Measurements from ENCODE around the gene NDFIP2. TPM values are rescaled to one million over a fixed set of nuclear protein-coding genes. Genes with fewer than 3 reads are reported as not detected.

The NDFIP2 gene
- total RNA-seq, 1 experiment from 2014 or later = 23.1 TPM

DNA sequence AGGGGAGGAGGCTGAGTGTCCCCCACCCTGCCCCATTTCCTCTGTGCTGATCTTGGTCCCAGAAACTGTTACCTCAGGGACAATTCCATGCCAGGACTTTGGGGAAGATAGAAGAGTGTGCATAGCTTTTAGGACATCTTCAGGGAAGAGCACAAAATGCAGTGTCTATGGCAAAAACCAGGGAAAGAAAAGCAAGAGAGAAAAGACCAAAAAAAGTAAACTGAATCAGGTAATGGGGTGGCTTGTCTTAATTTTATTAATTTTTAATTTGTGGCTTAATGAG, 109.4 kb downstream of the NDFIP2 start (continued):
- TF ChIP-seq MYBL2 (CRISPR knock-in tag; IDR thresholded peaks at IDR 0.05) (no peak), GRHL2 (CRISPR knock-in tag; IDR thresholded peaks at IDR 0.05; ENCODE audit: insufficient replicate concordance, severe bottlenecking) (no peak)

DNA sequence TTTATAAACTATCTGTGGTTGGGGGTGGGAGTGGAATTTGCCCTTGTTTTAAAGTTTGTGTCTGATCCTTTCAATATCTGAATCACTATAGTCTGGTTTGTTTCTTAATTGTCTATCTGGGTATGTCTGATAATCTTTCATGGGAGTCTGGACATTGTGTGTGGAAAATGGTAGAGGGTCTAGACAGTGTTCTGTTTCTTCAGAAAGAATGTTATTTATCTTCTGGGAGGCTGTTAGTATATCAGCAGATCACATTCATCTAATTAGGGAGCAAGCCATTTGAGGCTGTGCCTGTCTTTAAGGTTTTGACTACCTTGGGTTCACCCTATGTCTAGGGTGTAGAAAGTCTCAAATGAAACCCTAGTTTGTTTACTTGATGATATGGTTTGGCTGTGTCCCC, 110.5 kb downstream of the NDFIP2 start:
- Mint-ChIP-seq H3K9me3 (peaks cover 10% of the 10 kb centered on the region), H3K36me3 (peaks cover 3% of the 10 kb centered on the region; the same call in 1 of the 2 replicates), H3K27me3 (ENCODE audit: low read depth) (no peaks in the 10 kb centered on the region), H3K27ac (no peak overlapping the region), H3K4me1 (0 out of 2 replicates have a peak, but pooled peaks cover 3% of the 10 kb centered on the region), H3K4me3 (no peak overlapping the region)
- ChIA-PET CTCF (no interaction called here), POLR2A (no interaction called here)
- DNase-seq (ENCODE audit: low spot score) = no peak
- ATAC-seq = no peak
- TF ChIP-seq, protein P1, sequence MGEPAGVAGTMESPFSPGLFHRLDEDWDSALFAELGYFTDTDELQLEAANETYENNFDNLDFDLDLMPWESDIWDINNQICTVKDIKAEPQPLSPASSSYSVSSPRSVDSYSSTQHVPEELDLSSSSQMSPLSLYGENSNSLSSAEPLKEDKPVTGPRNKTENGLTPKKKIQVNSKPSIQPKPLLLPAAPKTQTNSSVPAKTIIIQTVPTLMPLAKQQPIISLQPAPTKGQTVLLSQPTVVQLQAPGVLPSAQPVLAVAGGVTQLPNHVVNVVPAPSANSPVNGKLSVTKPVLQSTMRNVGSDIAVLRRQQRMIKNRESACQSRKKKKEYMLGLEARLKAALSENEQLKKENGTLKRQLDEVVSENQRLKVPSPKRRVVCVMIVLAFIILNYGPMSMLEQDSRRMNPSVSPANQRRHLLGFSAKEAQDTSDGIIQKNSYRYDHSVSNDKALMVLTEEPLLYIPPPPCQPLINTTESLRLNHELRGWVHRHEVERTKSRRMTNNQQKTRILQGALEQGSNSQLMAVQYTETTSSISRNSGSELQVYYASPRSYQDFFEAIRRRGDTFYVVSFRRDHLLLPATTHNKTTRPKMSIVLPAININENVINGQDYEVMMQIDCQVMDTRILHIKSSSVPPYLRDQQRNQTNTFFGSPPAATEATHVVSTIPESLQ (CRISPR knock-in tag; IDR thresholded peaks at IDR 0.05) = no peak
- TF ChIP-seq, protein P2, sequence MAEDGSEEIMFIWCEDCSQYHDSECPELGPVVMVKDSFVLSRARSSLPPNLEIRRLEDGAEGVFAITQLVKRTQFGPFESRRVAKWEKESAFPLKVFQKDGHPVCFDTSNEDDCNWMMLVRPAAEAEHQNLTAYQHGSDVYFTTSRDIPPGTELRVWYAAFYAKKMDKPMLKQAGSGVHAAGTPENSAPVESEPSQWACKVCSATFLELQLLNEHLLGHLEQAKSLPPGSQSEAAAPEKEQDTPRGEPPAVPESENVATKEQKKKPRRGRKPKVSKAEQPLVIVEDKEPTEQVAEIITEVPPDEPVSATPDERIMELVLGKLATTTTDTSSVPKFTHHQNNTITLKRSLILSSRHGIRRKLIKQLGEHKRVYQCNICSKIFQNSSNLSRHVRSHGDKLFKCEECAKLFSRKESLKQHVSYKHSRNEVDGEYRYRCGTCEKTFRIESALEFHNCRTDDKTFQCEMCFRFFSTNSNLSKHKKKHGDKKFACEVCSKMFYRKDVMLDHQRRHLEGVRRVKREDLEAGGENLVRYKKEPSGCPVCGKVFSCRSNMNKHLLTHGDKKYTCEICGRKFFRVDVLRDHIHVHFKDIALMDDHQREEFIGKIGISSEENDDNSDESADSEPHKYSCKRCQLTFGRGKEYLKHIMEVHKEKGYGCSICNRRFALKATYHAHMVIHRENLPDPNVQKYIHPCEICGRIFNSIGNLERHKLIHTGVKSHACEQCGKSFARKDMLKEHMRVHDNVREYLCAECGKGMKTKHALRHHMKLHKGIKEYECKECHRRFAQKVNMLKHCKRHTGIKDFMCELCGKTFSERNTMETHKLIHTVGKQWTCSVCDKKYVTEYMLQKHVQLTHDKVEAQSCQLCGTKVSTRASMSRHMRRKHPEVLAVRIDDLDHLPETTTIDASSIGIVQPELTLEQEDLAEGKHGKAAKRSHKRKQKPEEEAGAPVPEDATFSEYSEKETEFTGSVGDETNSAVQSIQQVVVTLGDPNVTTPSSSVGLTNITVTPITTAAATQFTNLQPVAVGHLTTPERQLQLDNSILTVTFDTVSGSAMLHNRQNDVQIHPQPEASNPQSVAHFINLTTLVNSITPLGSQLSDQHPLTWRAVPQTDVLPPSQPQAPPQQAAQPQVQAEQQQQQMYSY (CRISPR knock-in tag; IDR thresholded peaks at IDR 0.05) = no peak
- no peak for TF ChIP-seq FOXK1 (CRISPR knock-in tag; IDR thresholded peaks at IDR 0.05)
- TF ChIP-seq ZNF263 (CRISPR knock-in tag; IDR thresholded peaks at IDR 0.05; ENCODE audit: low read depth) = no peak
- no peak for TF ChIP-seq SOX15 (CRISPR knock-in tag; IDR thresholded peaks at IDR 0.05)
- TF ChIP-seq, protein P3, sequence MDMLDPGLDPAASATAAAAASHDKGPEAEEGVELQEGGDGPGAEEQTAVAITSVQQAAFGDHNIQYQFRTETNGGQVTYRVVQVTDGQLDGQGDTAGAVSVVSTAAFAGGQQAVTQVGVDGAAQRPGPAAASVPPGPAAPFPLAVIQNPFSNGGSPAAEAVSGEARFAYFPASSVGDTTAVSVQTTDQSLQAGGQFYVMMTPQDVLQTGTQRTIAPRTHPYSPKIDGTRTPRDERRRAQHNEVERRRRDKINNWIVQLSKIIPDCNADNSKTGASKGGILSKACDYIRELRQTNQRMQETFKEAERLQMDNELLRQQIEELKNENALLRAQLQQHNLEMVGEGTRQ (CRISPR knock-in tag; IDR thresholded peaks at IDR 0.05) = no peak
- TF ChIP-seq, protein P4, sequence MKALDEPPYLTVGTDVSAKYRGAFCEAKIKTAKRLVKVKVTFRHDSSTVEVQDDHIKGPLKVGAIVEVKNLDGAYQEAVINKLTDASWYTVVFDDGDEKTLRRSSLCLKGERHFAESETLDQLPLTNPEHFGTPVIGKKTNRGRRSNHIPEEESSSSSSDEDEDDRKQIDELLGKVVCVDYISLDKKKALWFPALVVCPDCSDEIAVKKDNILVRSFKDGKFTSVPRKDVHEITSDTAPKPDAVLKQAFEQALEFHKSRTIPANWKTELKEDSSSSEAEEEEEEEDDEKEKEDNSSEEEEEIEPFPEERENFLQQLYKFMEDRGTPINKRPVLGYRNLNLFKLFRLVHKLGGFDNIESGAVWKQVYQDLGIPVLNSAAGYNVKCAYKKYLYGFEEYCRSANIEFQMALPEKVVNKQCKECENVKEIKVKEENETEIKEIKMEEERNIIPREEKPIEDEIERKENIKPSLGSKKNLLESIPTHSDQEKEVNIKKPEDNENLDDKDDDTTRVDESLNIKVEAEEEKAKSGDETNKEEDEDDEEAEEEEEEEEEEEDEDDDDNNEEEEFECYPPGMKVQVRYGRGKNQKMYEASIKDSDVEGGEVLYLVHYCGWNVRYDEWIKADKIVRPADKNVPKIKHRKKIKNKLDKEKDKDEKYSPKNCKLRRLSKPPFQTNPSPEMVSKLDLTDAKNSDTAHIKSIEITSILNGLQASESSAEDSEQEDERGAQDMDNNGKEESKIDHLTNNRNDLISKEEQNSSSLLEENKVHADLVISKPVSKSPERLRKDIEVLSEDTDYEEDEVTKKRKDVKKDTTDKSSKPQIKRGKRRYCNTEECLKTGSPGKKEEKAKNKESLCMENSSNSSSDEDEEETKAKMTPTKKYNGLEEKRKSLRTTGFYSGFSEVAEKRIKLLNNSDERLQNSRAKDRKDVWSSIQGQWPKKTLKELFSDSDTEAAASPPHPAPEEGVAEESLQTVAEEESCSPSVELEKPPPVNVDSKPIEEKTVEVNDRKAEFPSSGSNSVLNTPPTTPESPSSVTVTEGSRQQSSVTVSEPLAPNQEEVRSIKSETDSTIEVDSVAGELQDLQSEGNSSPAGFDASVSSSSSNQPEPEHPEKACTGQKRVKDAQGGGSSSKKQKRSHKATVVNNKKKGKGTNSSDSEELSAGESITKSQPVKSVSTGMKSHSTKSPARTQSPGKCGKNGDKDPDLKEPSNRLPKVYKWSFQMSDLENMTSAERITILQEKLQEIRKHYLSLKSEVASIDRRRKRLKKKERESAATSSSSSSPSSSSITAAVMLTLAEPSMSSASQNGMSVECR (CRISPR knock-in tag; IDR thresholded peaks at IDR 0.05; ENCODE audit: borderline replicate concordance) = no peak
- TF ChIP-seq, protein P5, sequence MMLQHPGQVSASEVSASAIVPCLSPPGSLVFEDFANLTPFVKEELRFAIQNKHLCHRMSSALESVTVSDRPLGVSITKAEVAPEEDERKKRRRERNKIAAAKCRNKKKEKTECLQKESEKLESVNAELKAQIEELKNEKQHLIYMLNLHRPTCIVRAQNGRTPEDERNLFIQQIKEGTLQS (CRISPR knock-in tag; conservative IDR thresholded peaks at IDR 0.05) = no peak
- no peak for TF ChIP-seq SP1 (CRISPR knock-in tag; conservative IDR thresholded peaks at IDR 0.05)
- TF ChIP-seq, protein P6, sequence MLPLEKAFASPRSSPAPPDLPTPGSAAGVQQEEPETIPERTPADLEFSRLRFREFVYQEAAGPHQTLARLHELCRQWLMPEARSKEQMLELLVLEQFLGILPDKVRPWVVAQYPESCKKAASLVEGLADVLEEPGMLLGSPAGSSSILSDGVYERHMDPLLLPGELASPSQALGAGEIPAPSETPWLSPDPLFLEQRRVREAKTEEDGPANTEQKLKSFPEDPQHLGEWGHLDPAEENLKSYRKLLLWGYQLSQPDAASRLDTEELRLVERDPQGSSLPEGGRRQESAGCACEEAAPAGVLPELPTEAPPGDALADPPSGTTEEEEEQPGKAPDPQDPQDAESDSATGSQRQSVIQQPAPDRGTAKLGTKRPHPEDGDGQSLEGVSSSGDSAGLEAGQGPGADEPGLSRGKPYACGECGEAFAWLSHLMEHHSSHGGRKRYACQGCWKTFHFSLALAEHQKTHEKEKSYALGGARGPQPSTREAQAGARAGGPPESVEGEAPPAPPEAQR (CRISPR knock-in tag; IDR thresholded peaks at IDR 0.05) = no peak
- no peak for TF ChIP-seq NFE2L1 (CRISPR knock-in tag; IDR thresholded peaks at IDR 0.05)
- TF ChIP-seq, protein P7, sequence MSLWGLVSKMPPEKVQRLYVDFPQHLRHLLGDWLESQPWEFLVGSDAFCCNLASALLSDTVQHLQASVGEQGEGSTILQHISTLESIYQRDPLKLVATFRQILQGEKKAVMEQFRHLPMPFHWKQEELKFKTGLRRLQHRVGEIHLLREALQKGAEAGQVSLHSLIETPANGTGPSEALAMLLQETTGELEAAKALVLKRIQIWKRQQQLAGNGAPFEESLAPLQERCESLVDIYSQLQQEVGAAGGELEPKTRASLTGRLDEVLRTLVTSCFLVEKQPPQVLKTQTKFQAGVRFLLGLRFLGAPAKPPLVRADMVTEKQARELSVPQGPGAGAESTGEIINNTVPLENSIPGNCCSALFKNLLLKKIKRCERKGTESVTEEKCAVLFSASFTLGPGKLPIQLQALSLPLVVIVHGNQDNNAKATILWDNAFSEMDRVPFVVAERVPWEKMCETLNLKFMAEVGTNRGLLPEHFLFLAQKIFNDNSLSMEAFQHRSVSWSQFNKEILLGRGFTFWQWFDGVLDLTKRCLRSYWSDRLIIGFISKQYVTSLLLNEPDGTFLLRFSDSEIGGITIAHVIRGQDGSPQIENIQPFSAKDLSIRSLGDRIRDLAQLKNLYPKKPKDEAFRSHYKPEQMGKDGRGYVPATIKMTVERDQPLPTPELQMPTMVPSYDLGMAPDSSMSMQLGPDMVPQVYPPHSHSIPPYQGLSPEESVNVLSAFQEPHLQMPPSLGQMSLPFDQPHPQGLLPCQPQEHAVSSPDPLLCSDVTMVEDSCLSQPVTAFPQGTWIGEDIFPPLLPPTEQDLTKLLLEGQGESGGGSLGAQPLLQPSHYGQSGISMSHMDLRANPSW (CRISPR knock-in tag; conservative IDR thresholded peaks at IDR 0.05; ENCODE audit: low read depth) = no peak
- TF ChIP-seq ELF4 (CRISPR knock-in tag; IDR thresholded peaks at IDR 0.05; ENCODE audit: low read depth) = no peak
- no peak for TF ChIP-seq SMAD3 (CRISPR knock-in tag; IDR thresholded peaks at IDR 0.05; ENCODE audit: borderline replicate concordance)
- TF ChIP-seq, protein P8, sequence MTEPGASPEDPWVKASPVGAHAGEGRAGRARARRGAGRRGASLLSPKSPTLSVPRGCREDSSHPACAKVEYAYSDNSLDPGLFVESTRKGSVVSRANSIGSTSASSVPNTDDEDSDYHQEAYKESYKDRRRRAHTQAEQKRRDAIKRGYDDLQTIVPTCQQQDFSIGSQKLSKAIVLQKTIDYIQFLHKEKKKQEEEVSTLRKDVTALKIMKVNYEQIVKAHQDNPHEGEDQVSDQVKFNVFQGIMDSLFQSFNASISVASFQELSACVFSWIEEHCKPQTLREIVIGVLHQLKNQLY (CRISPR knock-in tag; IDR thresholded peaks at IDR 0.05) = no peak
- TF ChIP-seq, protein P9, sequence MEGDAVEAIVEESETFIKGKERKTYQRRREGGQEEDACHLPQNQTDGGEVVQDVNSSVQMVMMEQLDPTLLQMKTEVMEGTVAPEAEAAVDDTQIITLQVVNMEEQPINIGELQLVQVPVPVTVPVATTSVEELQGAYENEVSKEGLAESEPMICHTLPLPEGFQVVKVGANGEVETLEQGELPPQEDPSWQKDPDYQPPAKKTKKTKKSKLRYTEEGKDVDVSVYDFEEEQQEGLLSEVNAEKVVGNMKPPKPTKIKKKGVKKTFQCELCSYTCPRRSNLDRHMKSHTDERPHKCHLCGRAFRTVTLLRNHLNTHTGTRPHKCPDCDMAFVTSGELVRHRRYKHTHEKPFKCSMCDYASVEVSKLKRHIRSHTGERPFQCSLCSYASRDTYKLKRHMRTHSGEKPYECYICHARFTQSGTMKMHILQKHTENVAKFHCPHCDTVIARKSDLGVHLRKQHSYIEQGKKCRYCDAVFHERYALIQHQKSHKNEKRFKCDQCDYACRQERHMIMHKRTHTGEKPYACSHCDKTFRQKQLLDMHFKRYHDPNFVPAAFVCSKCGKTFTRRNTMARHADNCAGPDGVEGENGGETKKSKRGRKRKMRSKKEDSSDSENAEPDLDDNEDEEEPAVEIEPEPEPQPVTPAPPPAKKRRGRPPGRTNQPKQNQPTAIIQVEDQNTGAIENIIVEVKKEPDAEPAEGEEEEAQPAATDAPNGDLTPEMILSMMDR (IDR thresholded peaks at IDR 0.05) = no peak

Data from WTC11 (cell line).